K562 (cell line): ENCODE results near the gene CLSTN1. TPM values are rescaled to one million over a fixed set of nuclear protein-coding genes. Genes with fewer than 3 reads are reported as not detected.

Experiments
- ATAC-seq: fragments of 200-7000 bp; cut with Tn5 transposase; 3 replicates; pipeline ENCODE4 v1.9.1; 2020; ENCODE audit warnings: moderate library complexity
- BruUV-seq: library from RNA; stranded (reverse); fragments of 400-500 nt; replicated peaks from 2 replicates; lab custom pipeline; 2021; lab: Mats Ljungman, UMichigan
- CTCF ChIA-PET: fragments of 300-600 bp; formaldehyde crosslinking; extraction: SDS; loops from one replicate; lab custom pipeline; 2021; ENCODE audit warnings: low intra/inter-chr PET ratio; lab: Yijun Ruan, JAX
- POLR2A ChIA-PET: fragments of 300-600, 350-650 bp; sonication (Branson Sonifier 250); formaldehyde crosslinking; extraction: SDS; loops from one replicate; lab custom pipeline; 2021; ENCODE audit warnings: antibody characterized with exemption, inconsistent platforms; lab: Yijun Ruan, JAX
- DNase-seq, 4 experiments: peaks; one replicate each; pipeline versions ENCODE4 v3.0.0 to v3.0.0-alpha.2; 2011 to 2018; ENCODE audit warnings: low spot score in 3 of 4, mixed read lengths in 3 of 4; ENCODE audit errors: extremely low read depth in 1 of 4
- FAIRE-seq: peaks from 2 replicates; lab custom pipeline; 2011; peaks lifted over from hg19 to GRCh38; lab: Jason Lieb, UNC
- H2AFZ ChIP-seq: 2 replicates; pipeline ENCODE4 v1.6.0; 2011; ENCODE audit warnings: low read depth, low read length, control low read depth, inconsistent platforms
- H3K27ac ChIP-seq: fragments of 200-600 bp; 3 replicates; pipeline ENCODE4 v1.8.0; 2011; ENCODE audit warnings: low read depth, mild to moderate bottlenecking, control low read depth, inconsistent platforms, low read length, moderate library complexity, mixed read lengths; ENCODE audit errors: extremely low read depth
- H3K27me3 ChIP-seq, 2 experiments: fragments of 300-600 bp in 1 of 2; 2 replicates in 1 of 2; 3 replicates in 1 of 2; pipeline versions ENCODE4 v1.6.0 to v1.8.0; 2011; ENCODE audit warnings: inconsistent platforms in 2 of 2, low read length in 2 of 2, mild to moderate bottlenecking in 1 of 2, mixed read lengths in 1 of 2, moderate library complexity in 1 of 2; ENCODE audit not compliant: control insufficient read depth in 2 of 2, insufficient read depth in 2 of 2
- H3K36me3 ChIP-seq: fragments of 300-600 bp; 3 replicates; pipeline ENCODE4 v1.8.0; 2011; ENCODE audit warnings: mild to moderate bottlenecking, low read length, inconsistent platforms; ENCODE audit not compliant: control insufficient read depth, insufficient read depth
- H3K4me1 ChIP-seq, 2 experiments: fragments of 200-600 bp in 1 of 2; replicated peaks in 1 of 2; 2 replicates in 1 of 2; 3 replicates in 1 of 2; pipeline versions ENCODE4 v1.5.1 to v1.8.0; 2011; ENCODE audit warnings: inconsistent platforms in 2 of 2, low read length in 2 of 2, mild to moderate bottlenecking in 1 of 2, mixed read lengths in 1 of 2, moderate library complexity in 1 of 2; ENCODE audit not compliant: control insufficient read depth in 2 of 2, insufficient read depth in 2 of 2
- H3K4me2 ChIP-seq: 2 replicates; pipeline ENCODE4 v1.6.1; 2011; ENCODE audit warnings: low read length, control low read depth, inconsistent platforms, mixed read lengths; ENCODE audit not compliant: insufficient read depth
- H3K4me3 ChIP-seq: fragments of 200-600 bp; sonication (generic), shearing (Covaris generic); 2 replicates; pipeline ENCODE4 v1.5.1; 2016; ENCODE audit warnings: control low read depth, inconsistent platforms
- H3K79me2 ChIP-seq: fragments of 200-600 bp; 3 replicates; pipeline ENCODE4 v1.8.0; 2011; ENCODE audit warnings: low read length, inconsistent platforms; ENCODE audit not compliant: control insufficient read depth, insufficient read depth
- H3K9ac ChIP-seq, 2 experiments: 2 replicates each; pipeline versions ENCODE4 v1.6.0 to v1.6.1; 2011; ENCODE audit warnings: low read depth in 2 of 2, low read length in 2 of 2, control low read depth in 1 of 2, inconsistent platforms in 1 of 2, mild to moderate bottlenecking in 1 of 2, mixed read lengths in 1 of 2; ENCODE audit not compliant: insufficient read depth in 1 of 2
- H3K9me1 ChIP-seq: one replicate; pipeline ENCODE4 v1.6.0; 2011; ENCODE audit warnings: inconsistent platforms, mild to moderate bottlenecking, low read length, moderate library complexity; ENCODE audit not compliant: control insufficient read depth, insufficient read depth
- H3K9me3 ChIP-seq: replicated peaks from 2 replicates; pipeline ENCODE4 v1.5.1; 2011; ENCODE audit warnings: low read depth, low read length, inconsistent platforms; ENCODE audit not compliant: control insufficient read depth, insufficient read depth
- H4K20me1 ChIP-seq: replicated peaks from 2 replicates; pipeline ENCODE4 v1.6.1; 2011; ENCODE audit warnings: low read length, inconsistent platforms, mixed read lengths; ENCODE audit not compliant: control insufficient read depth, insufficient read depth
- CTCF ChIP-seq, 3 experiments: IDR thresholded peaks in 2 of 3; conservative IDR thresholded peaks in 1 of 3; 2 replicates each; pipeline ENCODE4 v1.5.1; 2011 to 2012; ENCODE audit warnings: low read length in 3 of 3, mild to moderate bottlenecking in 3 of 3, control low read depth in 2 of 3, improper control_type of control experiment in 1 of 3, inconsistent platforms in 1 of 3, low read depth in 1 of 3, mixed read lengths in 1 of 3, moderate library complexity in 1 of 3; ENCODE audit not compliant: insufficient read depth in 2 of 3
- POLR2G ChIP-seq: fragments of 200-400 bp; formaldehyde crosslinking; IDR thresholded peaks from 2 replicates; pipeline ENCODE4 v1.6.1; 2017; ENCODE audit warnings: low read depth, mild to moderate bottlenecking, antibody characterized with exemption, low read length, moderate library complexity
- RBM17 ChIP-seq: fragments of 200-400 bp; formaldehyde crosslinking; IDR thresholded peaks from 2 replicates; pipeline ENCODE4 v1.6.1; 2017; ENCODE audit warnings: low read depth, mild to moderate bottlenecking, low read length, borderline replicate concordance
- ZBTB33 ChIP-seq: sonication (generic); formaldehyde crosslinking; IDR thresholded peaks from 2 replicates; pipeline ENCODE4 v1.8.1; 2023; ENCODE audit warnings: mild to moderate bottlenecking, missing genetic modification reagents
- ZBTB9 ChIP-seq: fragments of 450-650 bp; formaldehyde crosslinking; IDR thresholded peaks from 2 replicates; pipeline ENCODE4 v1.4.0; 2020; ENCODE audit warnings: mild to moderate bottlenecking, moderate library complexity
- WGBS: fragments of 100-300 bp; shearing (Covaris generic); methylation state at CpG from one replicate; pipeline ENCODE4 v1.1.6; 2016; ENCODE audit warnings: low coverage, mixed read lengths; ENCODE audit not compliant: insufficient coverage; ENCODE audit errors: missing lambda C conversion rate; 5-methylcytosine and 5-hydroxymethylcytosine counted together
- in situ Hi-C: fragments of 300-500 bp; cut with MboI; formaldehyde crosslinking; loops from 4 replicates; pipeline ENCODE4 v1.15.0; 2018; ENCODE audit warnings: inconsistent platforms, mixed read lengths
- intact Hi-C: fragments of 100-400 bp; cut with micrococcal nuclease; formaldehyde crosslinking; loops from 2 replicates; pipeline ENCODE4 v1.14.2; 2022
- polyA plus RNA-seq, 8 experiments: library from polyadenylated mRNA; depleted of rRNA in 4 of 8; stranded (reverse) in 5 of 8; unstranded in 3 of 8; fragments of >200 nt; fragmentation: Nextera tagmentation in 2 of 8; fragmentation: Illumina TruSeq in 1 of 8; extraction: Ambion mirVana in 2 of 8; extraction: Trizol in 1 of 8; gene quantifications; 2 replicates each; pipeline versions ENCODE4 v1.2.1 to v1.2.3, GENCODE V29; 2011 to 2014; ENCODE audit warnings: inconsistent platforms in 1 of 8, missing spikeins in 1 of 8
- total RNA-seq, 7 experiments: library from RNA; depleted of rRNA in 6 of 7; stranded (reverse); fragments of >200 nt in 6 of 7; fragmentation: Illumina TruSeq in 2 of 7; extraction: Trizol in 2 of 7; gene quantifications; 2 replicates each; pipeline versions ENCODE4 v1.2.1 to v1.2.3, GENCODE V29; 2011 to 2021; ENCODE audit warnings: low replicate concordance in 1 of 7

The CLSTN1 gene
- total and polyA plus RNA-seq, 9 of the 15 experiments (the other 6 are each of a cell fraction or from before 2014, with no cell fraction given) = 1.1 to 32.5 (median 13.3) TPM

- BruUV-seq = no TSS peak
- H3K9ac ChIP-seq = peak overlapping the region in 1 of 2 experiments; percentile 83; a peak in 2 of 4 replicates
- ChIA-PET POLR2A (interaction anchor here (0.6 to 1.9 kb wide), 7 partner anchors 8 to 33 kb away, joined by 3 to 6 read pairs (median 3); no protein-coding TSS in a partner anchor), CTCF (interaction anchor here (0.7 kb wide), 1 partner anchor 62 kb away, joined by 3 read pairs; no protein-coding TSS in a partner anchor)
- ATAC-seq = peak; percentile 61
- 30% methylated on average over 14 of the region's 17 CpGs for WGBS
- H3K9me1 ChIP-seq = no peaks in the 10 kb centered on the region
- in situ Hi-C loops = no loop called here
- H3K4me1 ChIP-seq = peaks cover 10 to 61% of the 10 kb centered on the region in 2 experiments; a peak in 4 of 5 replicates
- H3K36me3 ChIP-seq = no peaks in the 10 kb centered on the region
- intact Hi-C loops = no loop called here
- H4K20me1 ChIP-seq = no peaks in the 10 kb centered on the region
- H3K27ac ChIP-seq = no peak overlapping the region
- no peaks in the 10 kb centered on the region for H3K9me3 ChIP-seq
- no peak overlapping the region for H2AFZ ChIP-seq
- peaks cover 3 to 11% of the 10 kb centered on the region in 2 experiments; a peak in 3 of 5 replicates for H3K27me3 ChIP-seq
- TF ChIP-seq ZBTB9 (CRISPR knock-in tag) = no peak
- 0 out of 2 replicates have a peak, but pooled peaks have one; percentile 45 for TF ChIP-seq ZBTB33 (CRISPR knock-in tag)
- TF ChIP-seq CTCF (IDR thresholded peaks at IDR 0.05 in 2 of 3, conservative IDR thresholded peaks at IDR 0.05 in 1 of 3; ENCODE audit: insufficient read depth in 2 of 3, low read depth in 1 of 3, low read length in 3 of 3) = peak in 1 of 3 experiments; percentile 25; a peak in 1 of 6 replicates
- TF ChIP-seq POLR2G = peak; percentile 39
- no peak for TF ChIP-seq RBM17
- no peak for FAIRE-seq
- no peak overlapping the region for H3K4me2 ChIP-seq
- H3K79me2 ChIP-seq = no peaks in the 10 kb centered on the region
- no peak overlapping the region for H3K4me3 ChIP-seq
- DNase-seq = peak; percentile 39 to 49 (median 47)
Observed at GRCh38 chr1:9846611-9847171, 22.9 kb upstream of the CLSTN1 start.
